ENCODE data around the gene TULP4. TPM values are rescaled to one million over a fixed set of nuclear protein-coding genes. Genes with fewer than 3 reads are reported as not detected.

The TULP4 gene
- polyA plus RNA-seq, 1 donor (not counting 4 experiments of a cell fraction or from before 2014, with no cell fraction given), result 13.1 TPM

- no peaks in the 10 kb centered on the region for H3K4me1 ChIP-seq (ENCODE audit: control insufficient read depth, extremely low read depth, insufficient read depth, low read length)
- H3K79me2 ChIP-seq (ENCODE audit: control insufficient read depth, insufficient read depth, low read length), result no peaks in the 10 kb centered on the region
- no peak overlapping the region for H3K9ac ChIP-seq (ENCODE audit: control insufficient read depth, extremely low read depth, insufficient read depth, low read length)
- no peak overlapping the region for H2AFZ ChIP-seq (ENCODE audit: control insufficient read depth, low read length)
- no peaks in the 10 kb centered on the region for H3K27me3 ChIP-seq (ENCODE audit: control insufficient read depth, extremely low read depth, insufficient read depth, low read length)
- H3K4me2 ChIP-seq (ENCODE audit: control insufficient read depth, extremely low read depth, insufficient read depth, low read depth, low read length), result no peak overlapping the region
- H3K4me3 ChIP-seq (ENCODE audit: control insufficient read depth in 2 of 3, extremely low read depth in 1 of 3, insufficient read depth in 2 of 3, low read depth in 1 of 3, low read length in 3 of 3), result no peak overlapping the region
- no peaks in the 10 kb centered on the region for H4K20me1 ChIP-seq (ENCODE audit: control insufficient read depth, extremely low read depth, insufficient read depth, low read length)
- DNase-seq (ENCODE audit: low read depth, low spot score) (no peak), FAIRE-seq (no peak)
- no peak for TF ChIP-seq CTCF (optimal IDR thresholded peaks at IDR 0.05 in 1 of 3, IDR thresholded peaks at IDR 0.05 in 1 of 3, conservative IDR thresholded peaks at IDR 0.05 in 1 of 3; ENCODE audit: extremely low read depth in 1 of 3, insufficient read depth in 2 of 3, low read length in 3 of 3)
- no peak for TF ChIP-seq EZH2 (IDR thresholded peaks at IDR 0.05; ENCODE audit: low read length)
- dilution Hi-C loops (cut with MboI; ENCODE audit: extremely low pct_ligation_motif_present, low sequenced_read_pairs), result no loop called here
- no peaks in the 10 kb centered on the region for H3K9me1 ChIP-seq (ENCODE audit: control insufficient read depth, extremely low read depth, insufficient read depth, low read length)
- no peaks in the 10 kb centered on the region for H3K9me3 ChIP-seq (ENCODE audit: control insufficient read depth, low read depth, low read length)
- H3K27ac ChIP-seq (ENCODE audit: control insufficient read depth, insufficient read depth, low read length), result no peak overlapping the region
- peaks cover 0 to 8% of the 10 kb centered on the region in 2 experiments for H3K36me3 ChIP-seq (ENCODE audit: control insufficient read depth in 2 of 2, extremely low read depth in 1 of 2, insufficient read depth in 2 of 2, low read length in 2 of 2)
These were observed 125.3 kb downstream of the TULP4 start for GRCh38 chr6:158437571-158437970.

- H3K79me2 ChIP-seq (ENCODE audit: control insufficient read depth, insufficient read depth, low read length), result no peaks in the 10 kb centered on the region
- dilution Hi-C loops (cut with MboI; ENCODE audit: extremely low pct_ligation_motif_present, low sequenced_read_pairs), result no loop called here
- H3K4me2 ChIP-seq (ENCODE audit: control insufficient read depth, extremely low read depth, insufficient read depth, low read depth, low read length), result no peak overlapping the region
- peaks cover 0 to 8% of the 10 kb centered on the region in 2 experiments for H3K36me3 ChIP-seq (ENCODE audit: control insufficient read depth in 2 of 2, extremely low read depth in 1 of 2, insufficient read depth in 2 of 2, low read length in 2 of 2)
- no peak overlapping the region for H3K27ac ChIP-seq (ENCODE audit: control insufficient read depth, insufficient read depth, low read length)
- DNase-seq (ENCODE audit: low read depth, low spot score), result no peak
- no peaks in the 10 kb centered on the region for H3K4me1 ChIP-seq (ENCODE audit: control insufficient read depth, extremely low read depth, insufficient read depth, low read length)
- H3K9me3 ChIP-seq (ENCODE audit: control insufficient read depth, low read depth, low read length), result no peaks in the 10 kb centered on the region
- FAIRE-seq, result no peak
- H3K27me3 ChIP-seq (ENCODE audit: control insufficient read depth, extremely low read depth, insufficient read depth, low read length), result no peaks in the 10 kb centered on the region
- no peak overlapping the region for H2AFZ ChIP-seq (ENCODE audit: control insufficient read depth, low read length)
- TF ChIP-seq EZH2 (IDR thresholded peaks at IDR 0.05; ENCODE audit: low read length) (no peak), CTCF (optimal IDR thresholded peaks at IDR 0.05 in 1 of 3, IDR thresholded peaks at IDR 0.05 in 1 of 3, conservative IDR thresholded peaks at IDR 0.05 in 1 of 3; ENCODE audit: extremely low read depth in 1 of 3, insufficient read depth in 2 of 3, low read length in 3 of 3) (no peak)
- no peaks in the 10 kb centered on the region for H4K20me1 ChIP-seq (ENCODE audit: control insufficient read depth, extremely low read depth, insufficient read depth, low read length)
- H3K9me1 ChIP-seq (ENCODE audit: control insufficient read depth, extremely low read depth, insufficient read depth, low read length), result no peaks in the 10 kb centered on the region
- H3K9ac ChIP-seq (ENCODE audit: control insufficient read depth, extremely low read depth, insufficient read depth, low read length), result no peak overlapping the region
- H3K4me3 ChIP-seq (ENCODE audit: control insufficient read depth in 2 of 3, extremely low read depth in 1 of 3, insufficient read depth in 2 of 3, low read depth in 1 of 3, low read length in 3 of 3), result no peak overlapping the region
These were observed 126.0 kb downstream of the TULP4 start for GRCh38 chr6:158438226-158438625.

All from keratinocyte (primary cell).